AG09319 (cell line): ENCODE results near the gene A3GALT2.

Experiments
- DNase-seq: peaks from one replicate; pipeline ENCODE4 v3.0.0-alpha.2; 2010; ENCODE audit warnings: low read depth; ENCODE audit errors: extremely low read depth
- TF ChIP-seq, protein P1 (sequence below): IDR thresholded peaks from 2 replicates; pipeline ENCODE4 v1.5.1; 2011; ENCODE audit warnings: low read depth, mild to moderate bottlenecking, inconsistent platforms, low read length, moderate library complexity

A3GALT2 gene

GRCh38 chr1:33270808-33271465 lies 50.0 kb downstream of the A3GALT2 start:
- TF ChIP-seq, protein P1, sequence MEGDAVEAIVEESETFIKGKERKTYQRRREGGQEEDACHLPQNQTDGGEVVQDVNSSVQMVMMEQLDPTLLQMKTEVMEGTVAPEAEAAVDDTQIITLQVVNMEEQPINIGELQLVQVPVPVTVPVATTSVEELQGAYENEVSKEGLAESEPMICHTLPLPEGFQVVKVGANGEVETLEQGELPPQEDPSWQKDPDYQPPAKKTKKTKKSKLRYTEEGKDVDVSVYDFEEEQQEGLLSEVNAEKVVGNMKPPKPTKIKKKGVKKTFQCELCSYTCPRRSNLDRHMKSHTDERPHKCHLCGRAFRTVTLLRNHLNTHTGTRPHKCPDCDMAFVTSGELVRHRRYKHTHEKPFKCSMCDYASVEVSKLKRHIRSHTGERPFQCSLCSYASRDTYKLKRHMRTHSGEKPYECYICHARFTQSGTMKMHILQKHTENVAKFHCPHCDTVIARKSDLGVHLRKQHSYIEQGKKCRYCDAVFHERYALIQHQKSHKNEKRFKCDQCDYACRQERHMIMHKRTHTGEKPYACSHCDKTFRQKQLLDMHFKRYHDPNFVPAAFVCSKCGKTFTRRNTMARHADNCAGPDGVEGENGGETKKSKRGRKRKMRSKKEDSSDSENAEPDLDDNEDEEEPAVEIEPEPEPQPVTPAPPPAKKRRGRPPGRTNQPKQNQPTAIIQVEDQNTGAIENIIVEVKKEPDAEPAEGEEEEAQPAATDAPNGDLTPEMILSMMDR, result no peak
- DNase-seq, result no peak

DNA sequence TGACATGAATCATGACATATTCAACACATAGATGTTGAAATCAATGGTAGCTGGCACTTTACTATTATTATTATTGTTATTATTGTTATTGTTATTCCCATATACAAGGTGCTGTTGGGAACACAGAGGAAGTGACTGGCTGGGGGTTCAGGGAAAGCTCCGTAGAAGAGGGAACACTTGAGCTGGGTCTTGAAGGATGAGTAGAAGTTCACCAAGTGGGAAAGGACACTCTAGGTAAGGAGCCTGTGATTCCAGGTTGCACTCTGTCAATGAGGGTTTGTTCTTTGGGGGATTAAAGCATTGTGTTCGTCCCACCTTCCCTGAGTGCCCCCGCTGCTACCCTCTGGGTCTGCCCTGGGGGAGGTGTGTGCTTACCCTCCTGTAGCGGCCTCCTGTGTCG lies 50.5 kb downstream of the A3GALT2 start:
- no peak for DNase-seq

DNA sequence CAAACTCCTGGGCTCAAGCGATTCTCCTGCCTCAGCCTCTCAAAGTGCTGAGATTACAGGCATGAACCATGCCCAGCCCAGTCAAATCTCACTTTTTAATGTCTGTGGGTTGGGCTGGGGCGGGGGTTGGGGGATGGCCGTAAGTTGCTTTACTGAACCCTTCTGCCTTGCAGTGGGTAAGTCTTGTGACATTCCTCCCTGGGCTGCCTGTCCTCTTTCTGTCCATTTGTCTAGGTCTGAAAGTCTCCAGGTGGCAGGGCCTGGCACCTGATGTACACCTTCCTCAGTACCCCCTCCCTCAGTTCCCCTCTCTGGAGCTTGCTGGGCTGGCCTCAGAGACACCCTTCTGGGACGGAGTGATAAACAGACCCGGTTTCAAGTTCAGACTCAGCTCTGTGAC lies 51.3 kb downstream of the A3GALT2 start:
- no peak for DNase-seq
- TF ChIP-seq, protein P1, result no peak

More for the DNA sequence above, 50.5 kb downstream of the A3GALT2 start:
- TF ChIP-seq, protein P1, result no peak

GRCh38 chr1:33268927-33269610 lies 51.8 kb downstream of the A3GALT2 start:
- DNase-seq, result no peak
- TF ChIP-seq, protein P1, result no peak

- no peak for DNase-seq
- TF ChIP-seq, protein P1, result no peak
These were observed 52.4 kb downstream of the A3GALT2 start for GRCh38 chr1:33268457-33268856.

DNA sequence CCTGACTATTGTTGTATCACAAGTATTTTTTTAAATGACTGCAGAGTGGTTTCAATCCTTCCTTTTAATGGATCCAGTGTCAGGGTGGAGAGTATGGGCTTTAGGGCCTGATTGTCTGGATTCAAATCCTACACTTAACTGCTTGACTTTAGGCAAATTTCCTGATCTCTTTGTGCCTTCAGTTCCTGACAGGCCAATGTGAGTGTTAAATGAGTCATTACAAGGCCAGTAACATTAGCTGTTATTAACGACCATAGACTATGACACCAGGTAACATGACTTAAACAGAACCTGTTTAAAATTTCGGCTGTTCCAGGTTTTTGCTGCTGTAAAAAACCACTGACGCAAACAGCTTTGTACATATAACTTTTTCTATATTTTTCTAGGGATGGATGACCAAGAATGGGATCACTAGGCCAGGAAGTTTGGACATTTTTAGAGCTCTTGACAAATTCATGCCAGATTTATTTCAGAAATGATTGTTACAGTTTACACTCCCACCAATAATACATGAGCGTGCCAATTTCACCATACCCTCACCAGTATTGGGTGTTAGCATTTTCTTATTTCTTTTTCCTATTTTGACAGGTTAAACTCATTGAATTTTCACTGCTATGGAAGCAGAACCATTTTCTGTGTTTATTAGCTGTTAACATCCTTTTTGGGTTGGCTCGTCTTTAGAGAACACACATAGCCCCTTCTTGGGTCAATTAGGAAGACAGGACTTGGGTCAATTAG lies 53.3 kb downstream of the A3GALT2 start:
- DNase-seq, result no peak
- TF ChIP-seq, protein P1, result no peak

GRCh38 chr1:33266766-33267165 lies 54.1 kb downstream of the A3GALT2 start:
- TF ChIP-seq, protein P1, result no peak
- DNase-seq, result no peak
